Measurements from ENCODE around the gene TDRD5. TPM values are rescaled to one million over a fixed set of nuclear protein-coding genes. Genes with fewer than 3 reads are reported as not detected.

The TDRD5 gene
- total RNA-seq, 1 experiment from 2014 or later = 0.25 TPM

GRCh38 chr1:179637211-179637860, 45.7 kb downstream of the TDRD5 start:
- H3K4me3 ChIP-seq (replicated peaks in 1 of 2; ENCODE audit: low read depth in 1 of 2, low read length in 2 of 2) = no peak overlapping the region
- H3K27me3 ChIP-seq (ENCODE audit: insufficient read depth, low read length) = no peaks in the 10 kb centered on the region
- H3K4me2 ChIP-seq (ENCODE audit: low read length) = no peak overlapping the region
- H3K4me1 ChIP-seq (ENCODE audit: control insufficient read depth in 1 of 2, insufficient read depth in 2 of 2, low read length in 2 of 2) = no peaks in the 10 kb centered on the region
- no peak overlapping the region for H2AFZ ChIP-seq (ENCODE audit: low read depth, low read length, poor library complexity, severe bottlenecking)
- H3K9me2 ChIP-seq (ENCODE audit: insufficient read depth) = no peaks in the 10 kb centered on the region
- no peaks in the 10 kb centered on the region for H3K79me2 ChIP-seq (ENCODE audit: insufficient read depth, low read length)
- ATAC-seq (peak; percentile 52; the same call in 1 of the 2 replicates), DNase-seq (ENCODE audit: low read depth, low spot score) (no peak)
- CTCF ChIA-PET = no interaction called here
- no TSS peak for BruUV-seq (replicated peaks)
- H4K20me1 ChIP-seq (ENCODE audit: insufficient read depth) = no peaks in the 10 kb centered on the region
- no peak overlapping the region for H3K9ac ChIP-seq (ENCODE audit: low read length)
- H3K36me3 ChIP-seq (ENCODE audit: control insufficient read depth in 1 of 2, insufficient read depth in 2 of 2, low read length in 2 of 2) = no peaks in the 10 kb centered on the region
- POLR2A ChIA-PET = no interaction called here
- H3K9me3 ChIP-seq (ENCODE audit: control insufficient read depth in 1 of 2, insufficient read depth in 1 of 2, low read depth in 1 of 2, low read length in 2 of 2) = no peaks in the 10 kb centered on the region
- RAD21 ChIA-PET (ENCODE audit: low non-redundant PET in 1 of 2, low total read pairs in 2 of 2, uncharacterized antibody in 2 of 2, unreplicated experiment in 2 of 2) = no interaction called here
- no peak for TF ChIP-seq POLR2AphosphoS5 (IDR thresholded peaks at IDR 0.05; ENCODE audit: low read depth, low read length)
- TF ChIP-seq TCF7L2 (IDR thresholded peaks at IDR 0.05; ENCODE audit: borderline replicate concordance, extremely low read depth, insufficient read depth, insufficient read length) = no peak
- TF ChIP-seq SRF (IDR thresholded peaks at IDR 0.05; ENCODE audit: low read depth) = no peak
- no peak for TF ChIP-seq CBX3 (IDR thresholded peaks at IDR 0.05; ENCODE audit: low read depth)
- TF ChIP-seq EGR1 (IDR thresholded peaks at IDR 0.05; ENCODE audit: low read depth) = no peak
- no peak overlapping the region for H3K27ac ChIP-seq (ENCODE audit: low read depth, low read length)
- intact Hi-C loops (cut with micrococcal nuclease) = no loop called here

GRCh38 chr1:179661018-179661417, 69.4 kb downstream of the TDRD5 start:
- no peaks in the 10 kb centered on the region for H3K4me1 ChIP-seq (ENCODE audit: control insufficient read depth in 1 of 2, insufficient read depth in 2 of 2, low read length in 2 of 2)
- H4K20me1 ChIP-seq (ENCODE audit: insufficient read depth) = no peaks in the 10 kb centered on the region
- no peak overlapping the region for H3K4me2 ChIP-seq (ENCODE audit: low read length)
- no peaks in the 10 kb centered on the region for H3K36me3 ChIP-seq (ENCODE audit: control insufficient read depth in 1 of 2, insufficient read depth in 2 of 2, low read length in 2 of 2)
- no peak overlapping the region for H3K27ac ChIP-seq (ENCODE audit: low read depth, low read length)
- intact Hi-C loops (cut with micrococcal nuclease) = no loop called here
- H3K27me3 ChIP-seq (ENCODE audit: insufficient read depth, low read length) = no peaks in the 10 kb centered on the region
- H3K9me2 ChIP-seq (ENCODE audit: insufficient read depth) = no peaks in the 10 kb centered on the region
- no peak overlapping the region for H3K4me3 ChIP-seq (replicated peaks in 1 of 2; ENCODE audit: low read depth in 1 of 2, low read length in 2 of 2)
- no TSS peak for BruUV-seq (replicated peaks)
- ChIA-PET POLR2A (no interaction called here), RAD21 (ENCODE audit: low non-redundant PET in 1 of 2, low total read pairs in 2 of 2, uncharacterized antibody in 2 of 2, unreplicated experiment in 2 of 2) (no interaction called here), CTCF (no interaction called here)
- ATAC-seq = no peak
- H3K79me2 ChIP-seq (ENCODE audit: insufficient read depth, low read length) = no peaks in the 10 kb centered on the region
- no peak overlapping the region for H3K9ac ChIP-seq (ENCODE audit: low read length)
- H3K9me3 ChIP-seq (ENCODE audit: control insufficient read depth in 1 of 2, insufficient read depth in 1 of 2, low read depth in 1 of 2, low read length in 2 of 2) = no peaks in the 10 kb centered on the region
- H2AFZ ChIP-seq (ENCODE audit: low read depth, low read length, poor library complexity, severe bottlenecking) = no peak overlapping the region
- TF ChIP-seq EZH2 (IDR thresholded peaks at IDR 0.05) (no peak), ZNF274 (IDR thresholded peaks at IDR 0.05; ENCODE audit: low read depth, low read length) (no peak), YY1 (IDR thresholded peaks at IDR 0.05; ENCODE audit: extremely low read depth, insufficient replicate concordance, low read depth, low read length) (no peak)
- DNase-seq (ENCODE audit: low read depth, low spot score) = no peak

All from HCT116 (cell line).